IPS DF 6.9 (cell line): ENCODE data around the gene FHIT.
"Not testable (repeated sequence)": the region's sequence is repeated elsewhere in the genome, so short reads cannot be mapped to it uniquely, and the experiment has no call there.

ENCODE experiments used
- DNase-seq: peaks from one replicate; pipeline ENCODE4 v3.0.0-alpha.2; 2013; ENCODE audit warnings: low read depth, low spot score
- H3K27ac ChIP-seq: one replicate; pipeline ENCODE4 v1.5.1; 2013; ENCODE audit warnings: low read length, control low read depth
- H3K27me3 ChIP-seq: 2 replicates; pipeline ENCODE4 v1.6.1; 2013; ENCODE audit warnings: mild to moderate bottlenecking, low read length; ENCODE audit not compliant: control insufficient read depth, insufficient read depth
- H3K36me3 ChIP-seq: 2 replicates; pipeline ENCODE4 v1.6.1; 2013; ENCODE audit warnings: low read length; ENCODE audit not compliant: control insufficient read depth, insufficient read depth
- H3K4me1 ChIP-seq: 2 replicates; pipeline ENCODE4 v1.6.1; 2013; ENCODE audit warnings: low read length; ENCODE audit not compliant: control insufficient read depth, insufficient read depth
- H3K4me3 ChIP-seq: 2 replicates; pipeline ENCODE4 v1.5.1; 2013; ENCODE audit warnings: mild to moderate bottlenecking, low read length
- H3K9me3 ChIP-seq: 2 replicates; pipeline ENCODE4 v1.6.1; 2013; ENCODE audit warnings: low read length, inconsistent platforms; ENCODE audit not compliant: control insufficient read depth, insufficient read depth
- WGBS: extraction: QIAGEN DNeasy Blood & Tissue Kit; methylation state at CpG from one replicate; pipeline ENCODE4 v1.1.7; 2013; ENCODE audit warnings: mixed read lengths, missing lambda C conversion rate; ENCODE audit not compliant: insufficient read length, insufficient coverage; 5-methylcytosine and 5-hydroxymethylcytosine counted together

Gene FHIT

GRCh38 chr3:61066222-61066621 is 185.0 kb downstream of the FHIT start:
- H3K27ac ChIP-seq, H3K36me3 ChIP-seq, H3K4me1 ChIP-seq, H3K4me3 ChIP-seq, H3K27me3 ChIP-seq, DNase-seq, H3K9me3 ChIP-seq: not testable (repeated sequence)
- WGBS: no CpG with 5 or more reads among the region's 2 CpGs

GRCh38 chr3:61065451-61066011 is 185.7 kb downstream of the FHIT start:
- Histone ChIP-seq H3K27ac (no peak overlapping the region), H3K27me3 (no peaks in the 10 kb centered on the region), H3K4me1 (no peaks in the 10 kb centered on the region), H3K36me3 (no peaks in the 10 kb centered on the region), H3K9me3 (no peaks in the 10 kb centered on the region), H3K4me3 (no peak overlapping the region)
- no peak for DNase-seq
- no CpG with 5 or more reads among the region's 3 CpGs for WGBS

GRCh38 chr3:61061092-61061723 is 190.0 kb downstream of the FHIT start:
- Histone ChIP-seq H3K36me3 (no peaks in the 10 kb centered on the region), H3K4me1 (no peaks in the 10 kb centered on the region), H3K9me3 (no peaks in the 10 kb centered on the region), H3K4me3 (no peak overlapping the region), H3K27ac (no peak overlapping the region), H3K27me3 (no peaks in the 10 kb centered on the region)
- no CpG with 5 or more reads among the region's 2 CpGs for WGBS
- no peak for DNase-seq

- no peak for DNase-seq
- Histone ChIP-seq H3K27ac (no peak overlapping the region), H3K36me3 (no peaks in the 10 kb centered on the region), H3K4me1 (no peaks in the 10 kb centered on the region), H3K27me3 (no peaks in the 10 kb centered on the region), H3K4me3 (no peak overlapping the region), H3K9me3 (no peaks in the 10 kb centered on the region)
- no CpG with 5 or more reads among the region's 2 CpGs for WGBS
Measured at GRCh38 chr3:61060411-61060861, 190.8 kb downstream of the FHIT start.

GRCh38 chr3:61058836-61059235 is 192.4 kb downstream of the FHIT start:
- Histone ChIP-seq H3K36me3 (no peaks in the 10 kb centered on the region), H3K27ac (no peak overlapping the region), H3K27me3 (no peaks in the 10 kb centered on the region), H3K4me1 (no peaks in the 10 kb centered on the region), H3K4me3 (no peak overlapping the region), H3K9me3 (no peaks in the 10 kb centered on the region)
- no peak for DNase-seq
- WGBS: no CpG with 5 or more reads among the region's 2 CpGs

- H3K9me3 ChIP-seq: no peaks in the 10 kb centered on the region
- no peak overlapping the region for H3K27ac ChIP-seq
- no peaks in the 10 kb centered on the region for H3K27me3 ChIP-seq
- no peak overlapping the region for H3K4me3 ChIP-seq
- no CpG with 5 or more reads among the region's 4 CpGs for WGBS
- no peaks in the 10 kb centered on the region for H3K36me3 ChIP-seq
- no peak for DNase-seq
- no peaks in the 10 kb centered on the region for H3K4me1 ChIP-seq
Measured at GRCh38 chr3:61057464-61057863, 193.8 kb downstream of the FHIT start.

GRCh38 chr3:61055447-61055846 is 195.8 kb downstream of the FHIT start:
- H3K4me3 ChIP-seq: no peak overlapping the region
- no peak for DNase-seq
- H3K36me3 ChIP-seq: no peaks in the 10 kb centered on the region
- no peaks in the 10 kb centered on the region for H3K9me3 ChIP-seq
- H3K27me3 ChIP-seq: no peaks in the 10 kb centered on the region
- no CpG with 5 or more reads among the region's 1 CpG for WGBS
- no peaks in the 10 kb centered on the region for H3K4me1 ChIP-seq
- no peak overlapping the region for H3K27ac ChIP-seq

GRCh38 chr3:61053781-61054496 is 197.3 kb downstream of the FHIT start:
- H3K4me3 ChIP-seq: no peak overlapping the region
- no CpG with 5 or more reads among the region's 2 CpGs for WGBS

GRCh38 chr3:61052851-61053250 is 198.4 kb downstream of the FHIT start:
- no peaks in the 10 kb centered on the region for H3K4me1 ChIP-seq
- H3K9me3 ChIP-seq: no peaks in the 10 kb centered on the region
- no peaks in the 10 kb centered on the region for H3K27me3 ChIP-seq
- H3K36me3 ChIP-seq: no peaks in the 10 kb centered on the region
- no peak overlapping the region for H3K27ac ChIP-seq
- no peak for DNase-seq
- no peak overlapping the region for H3K4me3 ChIP-seq
- WGBS: no CpG with 5 or more reads among the region's 1 CpG

More at GRCh38 chr3:61053781-61054496, 197.3 kb downstream of the FHIT start:
- H3K36me3 ChIP-seq: no peaks in the 10 kb centered on the region
- H3K27ac ChIP-seq: no peak overlapping the region
- no peaks in the 10 kb centered on the region for H3K27me3 ChIP-seq
- H3K4me1 ChIP-seq: no peaks in the 10 kb centered on the region
- H3K9me3 ChIP-seq: no peaks in the 10 kb centered on the region
- no peak for DNase-seq

GRCh38 chr3:61051666-61052065 is 199.6 kb downstream of the FHIT start:
- DNase-seq: no peak
- no peaks in the 10 kb centered on the region for H3K27me3 ChIP-seq
- H3K4me1 ChIP-seq: no peaks in the 10 kb centered on the region
- H3K9me3 ChIP-seq: no peaks in the 10 kb centered on the region
- no CpG with 5 or more reads among the region's 1 CpG for WGBS
- no peak overlapping the region for H3K4me3 ChIP-seq
- no peaks in the 10 kb centered on the region for H3K36me3 ChIP-seq
- H3K27ac ChIP-seq: no peak overlapping the region
